Endometrium (tissue), 2 donors: Measurements from ENCODE around the gene HLX.

Experiments
- FAIRE-seq: peaks from 2 replicates; lab custom pipeline; 2012; peaks lifted over from hg19 to GRCh38; lab: Jason Lieb, UNC
- donor health status: control.
- donor health status: control.

The HLX gene

DNA sequence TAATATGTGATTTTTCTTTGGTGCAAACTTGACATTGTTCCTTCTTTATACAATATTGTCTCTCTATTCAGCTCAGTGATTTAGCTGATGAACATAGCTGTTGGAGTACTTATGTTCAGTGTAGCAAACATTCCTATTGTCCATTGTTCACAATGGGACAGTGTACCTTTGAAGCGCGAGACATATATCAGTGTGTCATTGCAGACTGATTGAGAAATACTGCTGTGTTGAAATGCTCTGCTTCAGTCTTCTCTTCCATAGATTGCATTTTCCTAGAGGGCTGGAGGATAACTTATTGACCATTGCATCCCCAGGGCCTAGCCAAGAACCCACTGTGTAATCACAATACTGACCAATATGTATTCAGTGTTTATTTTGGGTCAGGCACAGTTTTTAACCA lies 46.5 kb downstream of the HLX start:
- no peak for FAIRE-seq

DNA sequence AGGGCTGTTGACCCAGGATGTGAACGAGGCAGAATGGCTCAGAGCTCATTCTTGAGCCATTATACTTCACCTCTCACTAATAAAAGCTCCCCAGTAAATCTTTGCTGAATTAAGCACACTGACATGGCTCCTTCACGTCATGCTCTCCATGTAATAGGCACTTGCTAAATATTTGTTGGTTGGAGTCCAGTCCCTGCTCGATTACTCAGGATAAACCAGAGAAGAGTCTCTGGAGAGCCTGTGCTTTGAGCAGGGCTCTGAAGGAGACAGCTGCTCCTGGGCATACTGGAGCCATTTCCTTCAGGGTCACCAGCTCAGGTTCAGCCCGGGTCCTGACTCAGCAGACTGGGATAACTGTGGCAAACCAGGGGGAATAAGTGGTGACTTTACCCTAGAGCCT lies 46.9 kb downstream of the HLX start:
- no peak for FAIRE-seq

DNA sequence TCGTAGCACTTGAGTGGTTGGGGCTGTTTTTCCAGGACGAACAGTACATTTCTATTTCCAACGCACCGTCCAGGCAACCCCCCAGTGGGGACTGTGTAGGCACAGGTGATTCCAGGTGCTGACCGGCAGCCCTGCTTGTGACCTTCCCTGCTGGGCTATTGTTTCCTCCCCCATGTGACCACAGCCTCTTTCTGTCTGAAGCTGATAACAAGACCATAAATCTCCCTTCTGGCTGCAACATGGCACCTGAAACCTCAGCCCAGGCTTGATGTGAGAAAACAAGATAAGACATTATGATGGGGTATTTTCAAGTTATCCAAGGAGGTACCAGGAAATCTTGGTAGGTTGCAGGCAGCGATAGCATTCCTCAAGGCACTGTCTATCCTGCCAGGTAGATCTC lies 48.2 kb downstream of the HLX start:
- FAIRE-seq: no peak

DNA sequence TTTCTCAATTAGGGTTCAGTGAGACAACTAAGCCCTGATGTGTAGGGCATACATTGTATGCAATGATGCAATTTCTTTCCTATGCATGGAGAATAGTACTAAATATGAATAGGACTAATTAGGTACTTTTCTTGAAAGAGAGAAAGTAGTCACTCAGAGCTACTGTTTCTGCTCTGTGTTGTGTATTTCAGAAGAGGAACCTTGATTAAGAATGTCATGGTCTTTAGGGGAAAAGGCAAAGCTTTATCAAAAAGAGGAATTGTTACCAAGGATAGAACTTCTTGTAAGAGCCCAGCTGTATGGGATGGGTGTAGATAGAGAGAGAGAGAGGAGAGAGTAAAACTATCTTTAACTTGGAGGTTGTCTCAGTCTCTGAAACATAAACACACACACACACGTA lies 49.1 kb downstream of the HLX start:
- no peak for FAIRE-seq

DNA sequence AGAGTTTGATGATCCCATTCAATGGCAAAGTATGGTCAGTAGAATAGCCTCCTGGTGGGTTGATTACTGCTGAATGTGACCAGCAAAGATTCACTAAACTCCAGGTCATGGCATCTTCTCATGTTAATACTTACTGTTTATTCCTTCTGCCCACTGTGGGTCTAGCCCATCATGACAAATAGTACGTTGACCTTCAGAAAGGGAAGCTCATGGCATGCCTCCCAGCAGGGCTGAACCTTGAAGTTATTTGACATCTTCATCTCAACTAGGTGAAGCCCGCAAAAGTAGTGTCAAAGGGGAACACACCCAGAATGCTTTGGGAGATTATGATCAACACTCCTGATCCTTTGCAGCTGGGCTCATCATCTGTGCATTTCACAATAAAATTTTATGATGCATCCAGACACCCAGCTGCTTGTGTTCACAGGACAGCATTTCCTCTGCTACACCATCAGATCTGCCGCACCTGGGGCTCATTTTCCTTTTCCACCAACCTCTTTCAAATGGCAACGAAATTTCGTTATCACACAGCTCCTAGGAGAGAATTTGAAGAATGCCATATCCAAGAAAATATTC lies 49.6 kb downstream of the HLX start:
- FAIRE-seq: no peak

DNA sequence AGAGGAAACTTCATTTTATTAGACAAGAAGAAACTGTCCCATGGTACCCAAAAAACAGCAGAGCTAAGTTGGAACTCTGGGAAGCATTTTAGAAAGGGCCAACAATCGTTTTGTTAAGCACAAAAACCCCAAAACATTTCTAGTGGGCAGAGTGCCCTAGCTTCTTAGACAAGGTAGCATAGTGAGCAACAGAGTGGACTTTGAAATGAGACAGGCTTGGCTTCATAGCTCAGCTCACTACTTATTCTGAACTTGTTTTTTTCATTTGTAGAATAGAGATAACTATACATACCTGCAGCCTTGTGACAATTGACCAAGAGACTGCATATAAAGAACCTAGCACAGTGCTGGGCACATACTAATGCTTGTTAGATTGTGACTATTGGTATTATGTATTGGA lies 50.1 kb downstream of the HLX start:
- no peak for FAIRE-seq
